PC-9 (cell line): ENCODE data around the gene MCEMP1. TPM values are rescaled to one million over a fixed set of nuclear protein-coding genes. Genes with fewer than 3 reads are reported as not detected.
A peak's percentile ranks its signal among the peaks of the same experiment; 100 is the strongest.

Experiments
- BruUV-seq: library from RNA; stranded (reverse); fragments of 400-500 nt; replicated peaks from 2 replicates; lab custom pipeline; 2021; lab: Mats Ljungman, UMichigan
- CTCF ChIA-PET: fragments of 300-600 bp; sonication (Branson Sonifier 250); formaldehyde crosslinking; loops from one replicate; lab custom pipeline; 2022; ENCODE audit warnings: antibody characterized with exemption; lab: Charles Lee
- POLR2A ChIA-PET: fragments of 300-600 bp; sonication (Branson Sonifier 250); formaldehyde crosslinking; loops from one replicate; lab custom pipeline; 2022; ENCODE audit warnings: antibody characterized with exemption; ENCODE audit not compliant: unreplicated experiment; lab: Charles Lee
- DNase-seq, 2 experiments: peaks; one replicate each; pipeline versions ENCODE4 v3.0.0 to v3.0.0-alpha.2; 2015 to 2022; ENCODE audit warnings: mixed read lengths in 1 of 2
- H2AFZ ChIP-seq: fragments of 200-600 bp; sonication (generic); 2 replicates; pipeline ENCODE4 v1.8.1; 2017; ENCODE audit warnings: antibody characterized with exemption
- H3F3A ChIP-seq: fragments of 200-600 bp; sonication (generic); 2 replicates; pipeline ENCODE4 v1.8.1; 2017; ENCODE audit warnings: antibody characterized with exemption, mild to moderate bottlenecking, low read depth; ENCODE audit not compliant: insufficient read depth
- H3K27ac ChIP-seq: fragments of 200-600 bp; sonication (generic); 2 replicates; pipeline ENCODE4 v1.6.1; 2016; ENCODE audit warnings: mixed run types
- H3K27me3 ChIP-seq: fragments of 200-600 bp; sonication (generic); 2 replicates; pipeline ENCODE4 v1.6.1; 2016; ENCODE audit warnings: low read depth, mixed run types; ENCODE audit not compliant: insufficient read depth
- H3K36me3 ChIP-seq: fragments of 200-600 bp; sonication (generic); 2 replicates; pipeline ENCODE4 v1.6.1; 2016; ENCODE audit warnings: low read depth, mixed run types
- H3K4me1 ChIP-seq: fragments of 200-600 bp; sonication (generic); replicated peaks from 2 replicates; pipeline ENCODE4 v1.6.1; 2016; ENCODE audit warnings: mixed run types; ENCODE audit not compliant: insufficient read depth
- H3K4me2 ChIP-seq: fragments of 200-600 bp; sonication (generic); 2 replicates; pipeline ENCODE4 v1.6.1; 2017; ENCODE audit warnings: mixed run types
- H3K4me3 ChIP-seq: fragments of 200-600 bp; sonication (generic); 2 replicates; pipeline ENCODE4 v1.6.1; 2016; ENCODE audit warnings: mixed run types
- H3K79me2 ChIP-seq: fragments of 200-600 bp; sonication (generic); 2 replicates; pipeline ENCODE4 v1.6.1; 2017; ENCODE audit warnings: low read depth, mixed run types
- H3K9me2 ChIP-seq: fragments of 200-600 bp; sonication (generic); 2 replicates; pipeline ENCODE4 v1.8.1; 2017; ENCODE audit warnings: mild to moderate bottlenecking; ENCODE audit not compliant: insufficient read depth
- H3K9me3 ChIP-seq: fragments of 200-600 bp; sonication (generic); 2 replicates; pipeline ENCODE4 v1.8.1; 2016; ENCODE audit warnings: low read depth; ENCODE audit not compliant: insufficient read depth
- H4K20me1 ChIP-seq: fragments of 200-600 bp; sonication (generic); 2 replicates; pipeline ENCODE4 v1.8.1; 2017; ENCODE audit not compliant: insufficient read depth
- EZH2 ChIP-seq: fragments of 200-600 bp; sonication (generic); IDR thresholded peaks from 2 replicates; pipeline ENCODE4 v1.8.0; 2017; ENCODE audit warnings: antibody characterized with exemption, low read depth
- intact Hi-C: fragments of 100-400 bp; cut with micrococcal nuclease; formaldehyde crosslinking; loops from one replicate; pipeline ENCODE4 v1.10.0; 2022; ENCODE audit not compliant: unreplicated experiment
- total RNA-seq: library from RNA; stranded (reverse); gene quantifications from 2 replicates; pipeline ENCODE4 v1.2.3, GENCODE V29; 2021
- TF ChIP-seq, protein P1 (sequence below): fragments of 200-600 bp; sonication (generic); conservative IDR thresholded peaks from 2 replicates; pipeline ENCODE4 v1.6.1; 2017; ENCODE audit warnings: mixed run types, antibody characterized with exemption, mild to moderate bottlenecking, moderate library complexity

Gene MCEMP1
- total RNA-seq, 1 experiment from 2014 or later = not detected

DNA sequence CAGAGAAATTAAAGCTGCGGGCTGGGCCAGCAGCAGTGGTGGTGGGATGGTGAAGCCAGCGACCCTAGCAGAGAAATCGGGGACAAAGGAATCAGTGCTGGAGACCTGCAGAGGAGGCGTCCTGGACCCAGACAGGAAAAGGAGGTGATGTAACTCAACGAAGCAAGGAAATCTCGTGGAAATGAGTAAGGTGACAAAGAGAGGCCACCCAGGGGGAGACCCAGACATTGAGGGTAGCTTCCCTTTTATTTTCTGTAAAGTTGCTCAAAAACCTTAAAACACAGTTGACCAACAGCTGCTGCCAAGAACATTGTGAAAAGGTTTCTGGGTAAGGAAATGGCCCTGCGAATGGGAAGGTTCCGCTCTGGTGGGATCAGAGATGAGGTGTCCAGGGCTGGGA is 21.3 kb upstream of the MCEMP1 start:
- Histone ChIP-seq H3K36me3 (no peaks in the 10 kb centered on the region), H4K20me1 (no peaks in the 10 kb centered on the region), H3K9me3 (no peaks in the 10 kb centered on the region), H3K27ac (no peak overlapping the region), H2AFZ (no peak overlapping the region), H3K4me3 (no peak overlapping the region), H3K27me3 (0 out of 2 replicates have a peak, but pooled peaks cover under 1% of the 10 kb centered on the region), H3K4me2 (no peak overlapping the region), H3F3A (peaks cover 13% of the 10 kb centered on the region), H3K9me2 (no peaks in the 10 kb centered on the region), H3K4me1 (peaks cover 26% of the 10 kb centered on the region), H3K79me2 (no peaks in the 10 kb centered on the region)
- intact Hi-C loops = no loop called here
- no TSS peak for BruUV-seq
- DNase-seq = no peak
- TF ChIP-seq, protein P1, sequence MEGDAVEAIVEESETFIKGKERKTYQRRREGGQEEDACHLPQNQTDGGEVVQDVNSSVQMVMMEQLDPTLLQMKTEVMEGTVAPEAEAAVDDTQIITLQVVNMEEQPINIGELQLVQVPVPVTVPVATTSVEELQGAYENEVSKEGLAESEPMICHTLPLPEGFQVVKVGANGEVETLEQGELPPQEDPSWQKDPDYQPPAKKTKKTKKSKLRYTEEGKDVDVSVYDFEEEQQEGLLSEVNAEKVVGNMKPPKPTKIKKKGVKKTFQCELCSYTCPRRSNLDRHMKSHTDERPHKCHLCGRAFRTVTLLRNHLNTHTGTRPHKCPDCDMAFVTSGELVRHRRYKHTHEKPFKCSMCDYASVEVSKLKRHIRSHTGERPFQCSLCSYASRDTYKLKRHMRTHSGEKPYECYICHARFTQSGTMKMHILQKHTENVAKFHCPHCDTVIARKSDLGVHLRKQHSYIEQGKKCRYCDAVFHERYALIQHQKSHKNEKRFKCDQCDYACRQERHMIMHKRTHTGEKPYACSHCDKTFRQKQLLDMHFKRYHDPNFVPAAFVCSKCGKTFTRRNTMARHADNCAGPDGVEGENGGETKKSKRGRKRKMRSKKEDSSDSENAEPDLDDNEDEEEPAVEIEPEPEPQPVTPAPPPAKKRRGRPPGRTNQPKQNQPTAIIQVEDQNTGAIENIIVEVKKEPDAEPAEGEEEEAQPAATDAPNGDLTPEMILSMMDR = no peak
- no peak for TF ChIP-seq EZH2
- CTCF ChIA-PET = interaction anchor here (0.6 kb wide), 1 partner anchor 88 kb away, joined by 5 read pairs; no protein-coding TSS in a partner anchor
- POLR2A ChIA-PET = interaction anchor here (0.7 kb wide), 1 partner anchor 8 kb away, joined by 5 read pairs; no protein-coding TSS in a partner anchor

DNA sequence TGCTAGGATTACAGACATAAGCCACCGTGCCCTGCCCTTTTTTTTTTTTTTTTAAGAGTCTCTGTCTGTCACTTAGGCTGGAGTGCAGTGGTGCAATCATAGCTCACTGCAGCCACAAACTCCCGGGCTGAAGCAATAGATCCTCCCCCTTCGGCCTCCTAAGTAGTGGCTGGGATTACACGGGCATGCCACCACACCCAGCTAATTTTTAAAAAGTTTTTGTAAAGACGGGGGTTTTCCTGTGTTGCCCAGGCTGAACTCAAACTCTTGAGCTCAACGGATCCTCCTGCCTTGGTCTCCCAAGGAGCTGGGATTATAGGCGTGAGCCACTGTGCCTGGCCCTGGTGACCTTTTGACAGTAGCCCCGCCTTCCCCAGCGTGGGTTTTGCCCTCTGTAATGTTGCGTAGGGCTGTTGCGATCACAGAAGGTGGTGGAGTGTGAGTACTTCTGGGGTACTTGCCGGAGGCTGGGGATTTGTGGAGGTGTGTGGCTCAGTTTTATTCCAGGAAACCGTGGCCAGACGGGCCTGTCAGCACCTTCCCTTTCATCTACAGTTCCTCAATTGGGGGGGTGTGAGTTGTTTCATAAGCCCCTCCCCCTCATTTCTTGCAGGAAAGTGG is 19.6 kb upstream of the MCEMP1 start:
- Histone ChIP-seq H3K79me2 (no peaks in the 10 kb centered on the region), H3F3A (peaks cover 13% of the 10 kb centered on the region), H3K9me2 (no peaks in the 10 kb centered on the region), H3K4me1 (peaks cover 25% of the 10 kb centered on the region), H3K27me3 (peaks cover 17% of the 10 kb centered on the region), H3K27ac (no peak overlapping the region), H3K36me3 (no peaks in the 10 kb centered on the region), H3K4me3 (no peak overlapping the region), H3K9me3 (no peaks in the 10 kb centered on the region), H4K20me1 (no peaks in the 10 kb centered on the region), H2AFZ (no peak overlapping the region), H3K4me2 (0 out of 2 replicates have a peak overlapping the region, but pooled peaks have one; percentile 18)
- intact Hi-C loops = no loop called here
- BruUV-seq = no TSS peak
- no peak for TF ChIP-seq EZH2
- TF ChIP-seq, protein P1 = no peak
- CTCF ChIA-PET = interaction anchor here (0.6 to 0.7 kb wide), 4 partner anchors 24 to 142 kb away, joined by 3 to 14 read pairs (median 7); partner anchors contain the start of gene TRAPPC5
- DNase-seq = peak in 1 of 2 experiments; percentile 61
- POLR2A ChIA-PET = no interaction called here

DNA sequence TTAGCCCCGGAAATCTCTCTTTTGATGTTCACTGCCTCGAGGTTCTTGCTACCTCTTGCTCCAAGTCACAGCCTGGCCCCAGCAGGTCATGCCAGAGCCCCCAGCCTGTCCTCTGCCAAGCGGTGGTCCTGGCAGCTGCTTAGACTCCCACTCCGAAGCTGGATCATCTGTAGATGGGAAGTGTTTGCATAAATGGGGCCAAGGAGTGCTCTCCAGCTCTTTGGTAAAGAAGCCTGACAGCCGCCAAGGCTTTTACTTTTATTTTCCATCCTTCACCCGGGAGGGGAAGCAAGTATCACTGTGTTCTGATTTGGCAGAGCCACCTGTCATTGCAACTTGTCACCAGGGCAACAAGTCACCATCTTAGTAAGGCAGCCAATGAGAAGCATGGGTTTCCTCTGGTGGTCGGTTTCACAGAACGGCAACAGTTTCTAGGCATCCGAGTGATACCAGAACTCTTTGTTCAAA is 18.6 kb upstream of the MCEMP1 start:
- ChIA-PET POLR2A (no interaction called here), CTCF (no interaction called here)
- Histone ChIP-seq H3K79me2 (no peaks in the 10 kb centered on the region), H3K4me1 (peaks cover 15% of the 10 kb centered on the region), H3K27me3 (peaks cover 22% of the 10 kb centered on the region), H3K9me2 (no peaks in the 10 kb centered on the region), H3K27ac (no peak overlapping the region), H4K20me1 (no peaks in the 10 kb centered on the region), H3F3A (peaks cover 9% of the 10 kb centered on the region), H3K4me3 (no peak overlapping the region), H3K4me2 (no peak overlapping the region), H3K9me3 (no peaks in the 10 kb centered on the region), H2AFZ (no peak overlapping the region), H3K36me3 (no peaks in the 10 kb centered on the region)
- TF ChIP-seq, protein P1 = no peak
- no peak for TF ChIP-seq EZH2
- BruUV-seq = no TSS peak
- intact Hi-C loops = no loop called here
- DNase-seq = no peak
